ENCODE data around the gene RHOU.

RHOU gene

DNA sequence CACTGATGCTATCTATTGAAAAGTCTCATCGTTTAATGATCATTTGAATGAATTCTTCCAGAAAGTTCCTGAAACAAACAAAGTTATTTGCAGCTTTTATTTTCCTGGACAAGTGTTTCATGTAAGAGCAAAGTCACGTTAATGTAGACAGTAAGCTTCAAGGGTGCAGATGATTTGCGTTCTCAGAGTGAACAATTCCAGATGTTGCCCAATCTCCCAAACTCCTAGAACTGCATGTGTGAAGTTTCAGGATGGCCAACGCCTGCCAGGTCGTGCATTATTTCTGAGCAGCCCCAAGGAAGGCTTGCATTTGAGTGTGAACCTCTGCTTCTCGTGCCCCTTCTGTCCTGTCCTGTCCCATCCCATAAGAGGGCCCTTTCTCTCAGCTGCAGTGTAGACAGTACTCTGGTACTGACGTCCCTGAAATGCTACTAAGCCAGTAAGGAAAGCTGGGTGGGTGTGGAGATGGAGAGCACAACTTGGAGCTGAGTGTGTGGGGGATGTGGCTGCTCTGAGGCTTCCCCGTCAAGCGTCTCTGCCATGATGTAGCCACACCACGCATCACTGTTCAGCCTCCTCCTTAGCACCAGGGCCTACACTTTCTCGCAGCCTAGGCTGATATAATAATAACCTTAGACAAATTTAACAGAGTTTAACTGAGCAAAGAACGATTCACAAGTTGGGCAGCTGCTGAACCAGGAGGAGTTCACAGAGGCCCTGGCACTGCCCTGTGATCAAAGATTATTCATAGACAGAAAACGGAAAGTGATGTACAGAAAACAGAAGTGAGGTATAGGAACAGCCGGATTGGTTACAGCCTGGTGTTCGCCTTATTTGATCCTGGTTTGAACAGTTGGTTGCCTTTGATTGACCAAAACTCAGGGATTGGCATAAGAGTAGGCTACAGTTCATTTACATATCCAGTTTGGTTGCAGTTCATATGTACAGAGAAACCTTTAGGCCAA, 50.4 kb downstream of the RHOU start:
- no peak for DNase-seq

DNA sequence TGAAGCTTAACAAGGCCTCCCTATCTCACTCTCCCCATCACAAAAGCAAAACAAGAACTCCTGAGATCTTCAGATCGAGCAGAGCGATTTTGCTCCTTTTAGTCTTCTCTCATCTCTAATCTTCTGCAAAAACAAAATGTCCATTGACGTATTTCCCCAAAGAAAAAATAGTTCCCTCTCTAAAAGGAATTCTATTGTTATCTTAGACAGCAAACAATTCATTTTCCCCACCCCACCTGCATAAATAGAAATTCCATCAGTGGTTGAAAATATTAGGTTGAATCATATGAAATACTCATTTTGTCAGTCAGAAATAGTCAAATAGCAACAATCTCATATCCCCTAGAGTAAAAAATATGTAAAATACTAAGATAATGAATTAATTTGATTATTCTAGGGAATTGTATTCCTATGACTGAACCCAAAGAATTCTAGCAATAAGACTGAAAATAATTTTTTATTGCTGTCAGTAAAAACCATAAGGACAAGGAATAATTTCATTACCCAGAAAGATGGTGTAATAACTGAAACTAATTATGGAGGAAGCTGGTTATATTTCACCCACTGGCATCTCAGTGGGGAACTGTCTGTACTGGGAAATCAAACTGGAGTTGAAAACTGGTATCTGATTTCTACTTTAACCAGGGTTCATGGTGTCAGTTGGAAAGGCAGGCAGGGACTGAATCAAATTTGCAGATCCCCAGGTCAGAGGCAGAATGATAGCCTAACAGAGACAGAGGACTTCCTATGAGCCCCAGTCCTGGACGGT, 51.3 kb downstream of the RHOU start:
- no peak for DNase-seq

DNA sequence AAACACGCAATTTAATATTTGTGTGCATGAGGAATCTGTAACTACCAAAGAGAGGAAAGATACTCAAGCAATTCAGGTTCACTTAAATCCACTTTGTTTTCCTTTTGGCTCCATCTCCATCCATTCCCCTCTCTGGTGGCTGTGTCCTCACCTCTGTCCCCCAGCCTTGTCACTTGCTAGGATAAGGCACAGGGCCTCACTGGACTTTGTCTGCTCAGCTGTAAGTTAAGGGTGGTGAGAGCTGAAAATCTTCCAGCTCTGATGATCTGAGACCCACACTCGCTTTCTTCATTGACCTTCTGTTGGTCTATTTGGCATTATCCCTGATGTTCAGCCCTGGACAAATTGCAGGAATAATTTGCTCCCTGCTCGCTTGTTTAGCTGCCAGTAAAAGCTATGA, 56.5 kb downstream of the RHOU start:
- no peak for DNase-seq

DNA sequence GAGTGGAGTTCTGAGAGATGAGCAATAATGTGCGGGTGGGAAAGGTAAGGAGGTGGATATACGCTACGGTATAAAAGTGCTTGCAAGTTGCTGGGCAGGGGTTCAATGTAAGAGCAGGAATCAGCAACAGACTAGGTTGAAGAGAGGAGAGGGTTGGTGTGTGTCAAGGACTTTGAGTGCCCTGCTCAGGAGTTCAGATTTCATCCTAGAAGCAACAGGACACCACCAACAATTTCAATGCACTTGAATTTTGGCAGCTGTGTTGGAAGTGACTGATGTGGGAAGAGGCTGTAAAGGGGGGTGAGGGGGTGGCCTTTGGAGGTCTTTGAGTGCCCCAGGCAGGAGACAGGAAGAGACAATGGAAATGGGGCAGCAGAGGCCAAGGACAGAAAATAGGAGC, 57.3 kb downstream of the RHOU start:
- no peak for DNase-seq

DNA sequence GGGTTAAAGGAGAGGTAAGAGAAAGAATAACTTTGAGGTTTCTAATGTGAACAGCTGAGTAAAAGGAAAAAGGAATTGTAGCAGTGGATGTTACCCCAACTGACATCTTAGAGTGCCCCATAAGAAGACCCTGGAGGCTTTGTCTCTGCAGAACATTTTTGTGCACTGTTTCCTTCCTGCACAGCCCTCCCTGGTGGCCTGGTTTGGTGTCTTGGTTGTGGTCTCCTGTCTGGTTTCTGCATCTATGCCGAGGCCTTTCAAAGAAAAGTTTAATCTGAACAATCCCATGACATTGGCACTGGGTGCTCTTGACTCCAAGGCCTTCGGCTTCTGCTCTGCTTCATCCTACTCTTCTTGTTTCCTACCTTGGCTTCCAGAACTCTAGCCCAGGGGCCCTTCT, 57.8 kb downstream of the RHOU start:
- DNase-seq, result no peak

DNA sequence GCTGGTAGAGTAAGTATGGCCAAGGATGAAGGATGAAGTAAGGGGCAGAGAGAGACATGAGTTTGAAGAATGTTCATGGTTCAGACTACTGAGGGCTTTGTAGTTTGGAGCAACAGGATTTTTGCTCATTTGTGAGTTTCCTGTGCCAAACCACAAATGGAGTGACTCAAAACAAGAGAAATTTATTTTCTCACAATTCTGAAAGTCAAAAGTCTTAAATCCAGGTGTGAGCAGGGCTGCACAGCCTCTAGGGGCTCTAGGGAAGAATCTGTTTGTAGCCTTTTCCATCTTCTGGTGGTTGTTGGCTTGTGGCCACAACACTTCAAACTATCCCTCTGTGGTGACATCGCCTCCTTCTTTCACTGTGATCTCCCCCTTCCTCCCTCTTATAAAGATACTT, 58.9 kb downstream of the RHOU start:
- DNase-seq, result peak; percentile 49

DNA sequence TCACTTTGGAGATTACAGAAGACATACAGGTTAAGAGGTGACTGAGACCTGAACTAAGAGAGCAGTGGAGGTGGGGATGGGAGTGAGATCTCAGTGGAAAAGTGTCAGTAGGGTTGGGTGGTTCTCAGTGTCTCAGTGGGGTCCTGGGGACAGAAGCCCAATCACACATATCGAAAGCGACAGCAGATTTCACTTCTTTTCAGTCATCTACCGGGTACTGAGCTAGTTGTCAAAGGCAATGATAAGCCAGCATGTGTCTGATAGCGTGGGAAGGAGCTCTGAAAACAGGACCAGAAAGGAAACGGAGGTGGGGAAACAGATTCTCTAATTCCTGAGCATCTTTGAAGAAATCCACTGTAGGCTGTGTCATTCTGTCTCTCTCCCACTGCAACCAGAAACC, 59.5 kb downstream of the RHOU start:
- DNase-seq, result no peak

DNA sequence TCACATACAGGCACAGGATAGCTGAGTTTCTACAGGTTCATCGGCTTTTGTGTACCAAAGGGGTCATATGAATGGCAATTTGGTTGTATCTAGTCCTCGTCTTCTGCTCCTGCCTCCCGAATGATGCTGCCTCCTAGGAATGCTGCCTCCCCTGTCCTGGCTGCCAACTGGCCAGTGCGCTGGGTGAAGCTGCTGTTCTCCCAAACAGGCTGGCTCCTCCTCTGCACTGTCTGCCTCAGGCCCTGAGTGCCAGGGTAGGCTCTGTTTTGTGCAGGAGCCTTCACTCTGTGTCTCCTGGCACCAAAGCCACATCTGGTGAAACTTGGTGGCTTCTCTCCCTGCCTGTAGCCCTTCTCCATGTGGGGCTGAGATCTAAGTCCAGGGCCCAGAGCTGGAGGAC, 60.3 kb downstream of the RHOU start:
- no peak for DNase-seq

All from fibroblast of skin of abdomen (primary cell).